ENCODE measurements around the gene CEACAM20. TPM values are rescaled to one million over a fixed set of nuclear protein-coding genes. Genes with fewer than 3 reads are reported as not detected.
A peak's percentile ranks its signal among the peaks of the same experiment; 100 is the strongest.

The CEACAM20 gene
- total and polyA plus RNA-seq, 2 of the 13 experiments (the other 11 are each of a cell fraction or from before 2014, with no cell fraction given) = 0.04 TPM; not detected in 1

DNA sequence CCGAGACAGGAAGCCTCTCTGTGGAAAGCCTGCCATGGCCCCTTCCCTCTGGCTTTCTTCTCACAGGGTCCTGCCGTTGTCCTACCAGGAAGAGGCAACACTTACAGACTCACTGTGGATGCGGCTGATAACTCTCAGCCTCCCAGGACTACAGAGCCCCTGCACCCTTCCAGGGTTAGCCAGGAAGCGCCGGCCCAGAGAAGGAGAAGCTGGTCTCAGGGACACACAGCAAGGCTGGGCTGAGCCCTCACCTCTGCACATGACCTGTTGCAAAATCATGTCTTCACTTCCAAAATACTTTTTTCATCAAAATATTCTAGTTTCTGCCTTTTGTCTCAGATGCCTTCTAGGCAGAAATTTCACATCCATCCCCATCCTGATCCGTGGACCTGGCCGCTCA lies 1.9 kb downstream of the CEACAM20 start:
- CTCF ChIA-PET (ENCODE audit: low intra/inter-chr PET ratio, low total read pairs) = no interaction called here

More for the DNA sequence above, 1.9 kb downstream of the CEACAM20 start:
- intact Hi-C loops (cut with micrococcal nuclease; ENCODE audit: unreplicated experiment) = no loop called here
- TF ChIP-seq ZNF782 (CRISPR knock-in tag; IDR thresholded peaks at IDR 0.05; ENCODE audit: borderline replicate concordance) (no peak), ZNF768 (CRISPR knock-in tag; IDR thresholded peaks at IDR 0.05) (peak; percentile 90), ZNF234 (CRISPR knock-in tag; conservative IDR thresholded peaks at IDR 0.05) (no peak), ZKSCAN1 (IDR thresholded peaks at IDR 0.05; ENCODE audit: low read length) (no peak), ZNF737 (CRISPR knock-in tag; IDR thresholded peaks at IDR 0.05; ENCODE audit: borderline replicate concordance) (no peak)
- TF ChIP-seq, protein P1, sequence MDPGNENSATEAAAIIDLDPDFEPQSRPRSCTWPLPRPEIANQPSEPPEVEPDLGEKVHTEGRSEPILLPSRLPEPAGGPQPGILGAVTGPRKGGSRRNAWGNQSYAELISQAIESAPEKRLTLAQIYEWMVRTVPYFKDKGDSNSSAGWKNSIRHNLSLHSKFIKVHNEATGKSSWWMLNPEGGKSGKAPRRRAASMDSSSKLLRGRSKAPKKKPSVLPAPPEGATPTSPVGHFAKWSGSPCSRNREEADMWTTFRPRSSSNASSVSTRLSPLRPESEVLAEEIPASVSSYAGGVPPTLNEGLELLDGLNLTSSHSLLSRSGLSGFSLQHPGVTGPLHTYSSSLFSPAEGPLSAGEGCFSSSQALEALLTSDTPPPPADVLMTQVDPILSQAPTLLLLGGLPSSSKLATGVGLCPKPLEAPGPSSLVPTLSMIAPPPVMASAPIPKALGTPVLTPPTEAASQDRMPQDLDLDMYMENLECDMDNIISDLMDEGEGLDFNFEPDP (CRISPR knock-in tag; conservative IDR thresholded peaks at IDR 0.05) = no peak
- TF ChIP-seq, protein P2, sequence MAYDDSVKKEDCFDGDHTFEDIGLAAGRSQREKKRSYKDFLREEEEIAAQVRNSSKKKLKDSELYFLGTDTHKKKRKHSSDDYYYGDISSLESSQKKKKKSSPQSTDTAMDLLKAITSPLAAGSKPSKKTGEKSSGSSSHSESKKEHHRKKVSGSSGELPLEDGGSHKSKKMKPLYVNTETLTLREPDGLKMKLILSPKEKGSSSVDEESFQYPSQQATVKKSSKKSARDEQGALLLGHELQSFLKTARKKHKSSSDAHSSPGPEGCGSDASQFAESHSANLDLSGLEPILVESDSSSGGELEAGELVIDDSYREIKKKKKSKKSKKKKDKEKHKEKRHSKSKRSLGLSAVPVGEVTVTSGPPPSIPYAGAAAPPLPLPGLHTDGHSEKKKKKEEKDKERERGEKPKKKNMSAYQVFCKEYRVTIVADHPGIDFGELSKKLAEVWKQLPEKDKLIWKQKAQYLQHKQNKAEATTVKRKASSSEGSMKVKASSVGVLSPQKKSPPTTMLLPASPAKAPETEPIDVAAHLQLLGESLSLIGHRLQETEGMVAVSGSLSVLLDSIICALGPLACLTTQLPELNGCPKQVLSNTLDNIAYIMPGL (CRISPR knock-in tag; IDR thresholded peaks at IDR 0.05; ENCODE audit: borderline replicate concordance in 1 of 2, low read depth in 1 of 2) = no peak
- TF ChIP-seq, protein P3, sequence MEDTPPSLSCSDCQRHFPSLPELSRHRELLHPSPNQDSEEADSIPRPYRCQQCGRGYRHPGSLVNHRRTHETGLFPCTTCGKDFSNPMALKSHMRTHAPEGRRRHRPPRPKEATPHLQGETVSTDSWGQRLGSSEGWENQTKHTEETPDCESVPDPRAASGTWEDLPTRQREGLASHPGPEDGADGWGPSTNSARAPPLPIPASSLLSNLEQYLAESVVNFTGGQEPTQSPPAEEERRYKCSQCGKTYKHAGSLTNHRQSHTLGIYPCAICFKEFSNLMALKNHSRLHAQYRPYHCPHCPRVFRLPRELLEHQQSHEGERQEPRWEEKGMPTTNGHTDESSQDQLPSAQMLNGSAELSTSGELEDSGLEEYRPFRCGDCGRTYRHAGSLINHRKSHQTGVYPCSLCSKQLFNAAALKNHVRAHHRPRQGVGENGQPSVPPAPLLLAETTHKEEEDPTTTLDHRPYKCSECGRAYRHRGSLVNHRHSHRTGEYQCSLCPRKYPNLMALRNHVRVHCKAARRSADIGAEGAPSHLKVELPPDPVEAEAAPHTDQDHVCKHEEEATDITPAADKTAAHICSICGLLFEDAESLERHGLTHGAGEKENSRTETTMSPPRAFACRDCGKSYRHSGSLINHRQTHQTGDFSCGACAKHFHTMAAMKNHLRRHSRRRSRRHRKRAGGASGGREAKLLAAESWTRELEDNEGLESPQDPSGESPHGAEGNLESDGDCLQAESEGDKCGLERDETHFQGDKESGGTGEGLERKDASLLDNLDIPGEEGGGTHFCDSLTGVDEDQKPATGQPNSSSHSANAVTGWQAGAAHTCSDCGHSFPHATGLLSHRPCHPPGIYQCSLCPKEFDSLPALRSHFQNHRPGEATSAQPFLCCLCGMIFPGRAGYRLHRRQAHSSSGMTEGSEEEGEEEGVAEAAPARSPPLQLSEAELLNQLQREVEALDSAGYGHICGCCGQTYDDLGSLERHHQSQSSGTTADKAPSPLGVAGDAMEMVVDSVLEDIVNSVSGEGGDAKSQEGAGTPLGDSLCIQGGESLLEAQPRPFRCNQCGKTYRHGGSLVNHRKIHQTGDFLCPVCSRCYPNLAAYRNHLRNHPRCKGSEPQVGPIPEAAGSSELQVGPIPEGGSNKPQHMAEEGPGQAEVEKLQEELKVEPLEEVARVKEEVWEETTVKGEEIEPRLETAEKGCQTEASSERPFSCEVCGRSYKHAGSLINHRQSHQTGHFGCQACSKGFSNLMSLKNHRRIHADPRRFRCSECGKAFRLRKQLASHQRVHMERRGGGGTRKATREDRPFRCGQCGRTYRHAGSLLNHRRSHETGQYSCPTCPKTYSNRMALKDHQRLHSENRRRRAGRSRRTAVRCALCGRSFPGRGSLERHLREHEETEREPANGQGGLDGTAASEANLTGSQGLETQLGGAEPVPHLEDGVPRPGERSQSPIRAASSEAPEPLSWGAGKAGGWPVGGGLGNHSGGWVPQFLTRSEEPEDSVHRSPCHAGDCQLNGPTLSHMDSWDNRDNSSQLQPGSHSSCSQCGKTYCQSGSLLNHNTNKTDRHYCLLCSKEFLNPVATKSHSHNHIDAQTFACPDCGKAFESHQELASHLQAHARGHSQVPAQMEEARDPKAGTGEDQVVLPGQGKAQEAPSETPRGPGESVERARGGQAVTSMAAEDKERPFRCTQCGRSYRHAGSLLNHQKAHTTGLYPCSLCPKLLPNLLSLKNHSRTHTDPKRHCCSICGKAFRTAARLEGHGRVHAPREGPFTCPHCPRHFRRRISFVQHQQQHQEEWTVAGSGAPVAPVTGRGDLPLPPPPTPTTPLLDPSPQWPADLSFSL (CRISPR knock-in tag; IDR thresholded peaks at IDR 0.05) = no peak
- POLR2A ChIA-PET = no interaction called here
- Histone ChIP-seq H3K36me3 (replicated peaks in 1 of 2; ENCODE audit: control insufficient read depth in 1 of 2, insufficient read depth in 2 of 2, low read length in 2 of 2) (no peaks in the 10 kb centered on the region), H2AFZ (ENCODE audit: low read length) (no peak overlapping the region), H4K20me1 (ENCODE audit: insufficient read depth, low read length) (no peaks in the 10 kb centered on the region), H3K27ac (ENCODE audit: extremely low read length, insufficient read depth, low read length) (no peak overlapping the region), H3K79me2 (ENCODE audit: insufficient read depth, low read length) (no peaks in the 10 kb centered on the region), H3K4me2 (ENCODE audit: low read depth, low read length) (no peak overlapping the region), H3K4me3 (replicated peaks in 1 of 3; ENCODE audit: insufficient read depth in 1 of 3, low read depth in 2 of 3, low read length in 3 of 3) (no peak overlapping the region), H3K27me3 (ENCODE audit: control insufficient read depth in 1 of 2, insufficient read depth in 2 of 2, low read length in 2 of 2) (peaks cover 0 to 4% of the 10 kb centered on the region in 2 experiments; a peak in 1 of 5 replicates), H3K4me1 (ENCODE audit: insufficient read depth, low read length) (peaks cover 13% of the 10 kb centered on the region), H3K9me3 (ENCODE audit: low read length) (no peaks in the 10 kb centered on the region), H3K9ac (ENCODE audit: insufficient read depth, low read depth, low read length) (no peak overlapping the region)
- DNase-seq (ENCODE audit: low spot score) = no peak
- BruUV-seq (replicated peaks) = no TSS peak
- WGBS (ENCODE audit: low lambda C conversion rate) = 56% methylated on average over 6 of the region's 7 CpGs
- no peak for ATAC-seq
- in situ Hi-C loops (cut with HindIII; ENCODE audit: extremely low pct_ligation_motif_present, low pct_unique_long_range_greater_than_20kb) = no loop called here
- no peak for FAIRE-seq

Data from HepG2 (cell line).